Measurements from ENCODE around the gene ZNF594. TPM values are rescaled to one million over a fixed set of nuclear protein-coding genes. Genes with fewer than 3 reads are reported as not detected.
"Not testable (repeated sequence)": the region's sequence is repeated elsewhere in the genome, so short reads cannot be mapped to it uniquely, and the experiment has no call there.

ZNF594 gene
- total RNA-seq (3.1 TPM), polyA plus RNA-seq (1 to 10 TPM in 3 of 4 donors, under 1 TPM in 1; 0.86 to 2.4 (median 1.8) TPM)

- peaks cover 17% of the 10 kb centered on the region for H3K36me3 ChIP-seq (ENCODE audit: control insufficient read depth, insufficient read depth, low read length)
- peak within 1 kb of the TSS; percentile 92 to 95 (median 94) for H3K27ac Mint-ChIP-seq
- H3K36me3 Mint-ChIP-seq: peaks cover 20% of the 10 kb centered on the region
- peak within 1 kb of the TSS; percentile 92 to 99 (median 96) for H3K4me3 Mint-ChIP-seq
- DNase-seq (peak; percentile 95 to 98 (median 95)), ATAC-seq (ENCODE audit: low read depth in 2 of 2) (peak; percentile 99 to 100)
- no peaks in the 10 kb centered on the region for H3K27me3 ChIP-seq (ENCODE audit: control insufficient read depth, insufficient read depth, low read length)
- H3K27ac ChIP-seq (ENCODE audit: insufficient read depth, low read length, poor library complexity, severe bottlenecking): peak within 1 kb of the TSS; percentile 78
- peaks cover 6% of the 10 kb centered on the region for H3K27me3 Mint-ChIP-seq
- H3K4me1 ChIP-seq (ENCODE audit: control insufficient read depth, insufficient read depth, low read length, poor library complexity, severe bottlenecking): peaks cover 7% of the 10 kb centered on the region
- H3K4me3 ChIP-seq (ENCODE audit: low read depth, low read length): peak within 1 kb of the TSS; percentile 86
- H3K9me3 Mint-ChIP-seq: peaks cover 2 to 18% (median 5%) of the 10 kb centered on the region in 7 donors
- peaks cover 15 to 35% (median 26%) of the 10 kb centered on the region in 4 donors for H3K4me1 Mint-ChIP-seq
- H3K9me3 ChIP-seq (ENCODE audit: control insufficient read depth in 2 of 2, low read length in 2 of 2): peaks cover 14 to 18% of the 10 kb centered on the region in 2 experiments
Measured at GRCh38 chr17:5191541-5192417, at the start of gene ZNF594. Gene ZNF594, minus strand, starts transcription at chr17:5191868. Its CDS starts 7,612 bp downstream, at chr17:5184256.

DNA sequence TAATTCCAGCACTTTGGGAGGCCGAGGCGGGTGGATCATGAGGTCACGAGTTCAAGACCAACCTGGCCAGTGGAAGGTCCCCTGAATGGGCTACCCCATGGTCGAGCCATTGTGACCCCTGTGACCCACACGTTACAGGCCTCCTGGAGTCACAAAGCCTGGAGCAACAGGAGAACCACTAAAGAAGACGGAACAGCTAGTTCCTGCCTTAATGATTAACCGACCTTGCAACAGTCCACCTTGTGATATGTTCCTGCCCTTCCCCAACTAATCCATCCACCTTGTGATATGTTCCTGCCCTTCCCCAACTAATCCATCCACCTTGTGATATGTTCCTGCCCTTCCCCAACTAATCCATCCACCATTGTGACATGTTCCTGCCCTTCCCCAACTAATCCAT is 48.1 kb upstream of the ZNF594 start:
- H3K4me3 ChIP-seq (ENCODE audit: low read depth, low read length); H3K27me3 Mint-ChIP-seq; ATAC-seq (ENCODE audit: low read depth in 2 of 2); H3K36me3 ChIP-seq (ENCODE audit: control insufficient read depth, insufficient read depth, low read length); H3K27ac ChIP-seq (ENCODE audit: insufficient read depth, low read length, poor library complexity, severe bottlenecking); H3K4me3 Mint-ChIP-seq; H3K9me3 Mint-ChIP-seq; DNase-seq; H3K27me3 ChIP-seq (ENCODE audit: control insufficient read depth, insufficient read depth, low read length); H3K9me3 ChIP-seq (ENCODE audit: control insufficient read depth in 2 of 2, low read length in 2 of 2): not testable (repeated sequence)
- Mint-ChIP-seq H3K36me3 (peaks cover 11% of the 10 kb centered on the region), H3K4me1 (peaks cover 8 to 71% (median 26%) of the 10 kb centered on the region in 4 donors), H3K27ac (peak overlapping the region in 1 of 3 donors; percentile 51)
- H3K4me1 ChIP-seq (ENCODE audit: control insufficient read depth, insufficient read depth, low read length, poor library complexity, severe bottlenecking): peaks cover 32% of the 10 kb centered on the region

GRCh38 chr17:5238333-5238732 is 46.7 kb upstream of the ZNF594 start:
- Histone ChIP-seq H3K27ac (ENCODE audit: insufficient read depth, low read length, poor library complexity, severe bottlenecking) (no peak overlapping the region), H3K4me1 (ENCODE audit: control insufficient read depth, insufficient read depth, low read length, poor library complexity, severe bottlenecking) (peaks cover 32% of the 10 kb centered on the region), H3K4me3 (ENCODE audit: low read depth, low read length) (no peak overlapping the region), H3K9me3 (ENCODE audit: control insufficient read depth in 2 of 2, low read length in 2 of 2) (no peaks in the 10 kb centered on the region), H3K27me3 (ENCODE audit: control insufficient read depth, insufficient read depth, low read length) (no peaks in the 10 kb centered on the region), H3K36me3 (ENCODE audit: control insufficient read depth, insufficient read depth, low read length) (no peaks in the 10 kb centered on the region)
- Mint-ChIP-seq H3K27me3 (peaks cover 5% of the 10 kb centered on the region), H3K4me1 (peaks cover 8 to 66% (median 24%) of the 10 kb centered on the region in 4 donors), H3K4me3 (no peak overlapping the region), H3K27ac (peak overlapping the region; percentile 79 to 90 (median 84)), H3K36me3 (peaks cover 13% of the 10 kb centered on the region), H3K9me3 (no peaks in the 10 kb centered on the region)
- ATAC-seq (ENCODE audit: low read depth in 2 of 2) (no peak), DNase-seq (no peak)

DNA sequence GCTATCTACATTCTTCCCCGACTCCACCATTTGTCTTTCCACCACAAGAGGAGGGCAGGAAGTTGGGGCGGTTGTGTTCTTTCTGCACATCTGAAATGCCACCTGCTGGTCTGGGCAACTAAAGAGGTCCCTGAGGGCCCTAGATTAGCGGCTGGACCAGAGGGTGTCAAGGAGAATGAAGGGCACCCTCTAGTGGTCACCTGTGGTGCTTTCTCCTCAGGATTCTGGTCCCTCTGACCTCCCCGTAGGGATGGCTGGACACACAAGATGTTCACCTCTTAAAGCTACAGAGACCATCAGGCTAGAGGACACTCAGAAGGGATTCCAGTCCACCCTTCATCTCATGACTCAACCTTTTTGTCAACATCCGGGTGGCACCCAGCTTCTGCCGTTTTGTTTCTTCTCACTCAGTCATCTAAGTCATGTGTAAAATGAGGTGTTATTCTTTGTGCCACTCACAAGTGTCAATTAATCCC is 45.9 kb upstream of the ZNF594 start:
- H3K36me3 ChIP-seq (ENCODE audit: control insufficient read depth, insufficient read depth, low read length): no peaks in the 10 kb centered on the region
- Mint-ChIP-seq H3K9me3 (no peaks in the 10 kb centered on the region), H3K27ac (peak overlapping the region; percentile 59 to 90 (median 70)), H3K4me3 (peak overlapping the region in 2 of 4 donors; percentile 43 to 74), H3K4me1 (peaks cover 8 to 63% (median 17%) of the 10 kb centered on the region in 4 donors), H3K27me3 (peaks cover 5% of the 10 kb centered on the region), H3K36me3 (peaks cover 13% of the 10 kb centered on the region)
- ATAC-seq (ENCODE audit: low read depth in 2 of 2): peak; percentile 36 to 53
- peaks cover 25% of the 10 kb centered on the region for H3K4me1 ChIP-seq (ENCODE audit: control insufficient read depth, insufficient read depth, low read length, poor library complexity, severe bottlenecking)
- no peak overlapping the region for H3K4me3 ChIP-seq (ENCODE audit: low read depth, low read length)
- no peaks in the 10 kb centered on the region for H3K27me3 ChIP-seq (ENCODE audit: control insufficient read depth, insufficient read depth, low read length)
- DNase-seq: peak in 1 of 3 donors; percentile 74
- H3K27ac ChIP-seq (ENCODE audit: insufficient read depth, low read length, poor library complexity, severe bottlenecking): no peak overlapping the region
- H3K9me3 ChIP-seq (ENCODE audit: control insufficient read depth in 2 of 2, low read length in 2 of 2): no peaks in the 10 kb centered on the region

GRCh38 chr17:5236938-5237540 is 45.4 kb upstream of the ZNF594 start:
- peaks cover 20% of the 10 kb centered on the region for H3K4me1 ChIP-seq (ENCODE audit: control insufficient read depth, insufficient read depth, low read length, poor library complexity, severe bottlenecking)
- no peaks in the 10 kb centered on the region for H3K27me3 ChIP-seq (ENCODE audit: control insufficient read depth, insufficient read depth, low read length)
- Mint-ChIP-seq H3K4me3 (peak overlapping the region in 1 of 4 donors; percentile 74), H3K9me3 (no peaks in the 10 kb centered on the region), H3K4me1 (peaks cover 8 to 58% (median 13%) of the 10 kb centered on the region in 4 donors), H3K36me3 (peaks cover 13% of the 10 kb centered on the region), H3K27ac (peak overlapping the region; percentile 12 to 90 (median 70)), H3K27me3 (peaks cover 5% of the 10 kb centered on the region)
- DNase-seq: no peak
- no peaks in the 10 kb centered on the region for H3K9me3 ChIP-seq (ENCODE audit: control insufficient read depth in 2 of 2, low read length in 2 of 2)
- no peak overlapping the region for H3K27ac ChIP-seq (ENCODE audit: insufficient read depth, low read length, poor library complexity, severe bottlenecking)
- ATAC-seq (ENCODE audit: low read depth in 2 of 2): no peak
- H3K4me3 ChIP-seq (ENCODE audit: low read depth, low read length): no peak overlapping the region
- no peaks in the 10 kb centered on the region for H3K36me3 ChIP-seq (ENCODE audit: control insufficient read depth, insufficient read depth, low read length)

DNA sequence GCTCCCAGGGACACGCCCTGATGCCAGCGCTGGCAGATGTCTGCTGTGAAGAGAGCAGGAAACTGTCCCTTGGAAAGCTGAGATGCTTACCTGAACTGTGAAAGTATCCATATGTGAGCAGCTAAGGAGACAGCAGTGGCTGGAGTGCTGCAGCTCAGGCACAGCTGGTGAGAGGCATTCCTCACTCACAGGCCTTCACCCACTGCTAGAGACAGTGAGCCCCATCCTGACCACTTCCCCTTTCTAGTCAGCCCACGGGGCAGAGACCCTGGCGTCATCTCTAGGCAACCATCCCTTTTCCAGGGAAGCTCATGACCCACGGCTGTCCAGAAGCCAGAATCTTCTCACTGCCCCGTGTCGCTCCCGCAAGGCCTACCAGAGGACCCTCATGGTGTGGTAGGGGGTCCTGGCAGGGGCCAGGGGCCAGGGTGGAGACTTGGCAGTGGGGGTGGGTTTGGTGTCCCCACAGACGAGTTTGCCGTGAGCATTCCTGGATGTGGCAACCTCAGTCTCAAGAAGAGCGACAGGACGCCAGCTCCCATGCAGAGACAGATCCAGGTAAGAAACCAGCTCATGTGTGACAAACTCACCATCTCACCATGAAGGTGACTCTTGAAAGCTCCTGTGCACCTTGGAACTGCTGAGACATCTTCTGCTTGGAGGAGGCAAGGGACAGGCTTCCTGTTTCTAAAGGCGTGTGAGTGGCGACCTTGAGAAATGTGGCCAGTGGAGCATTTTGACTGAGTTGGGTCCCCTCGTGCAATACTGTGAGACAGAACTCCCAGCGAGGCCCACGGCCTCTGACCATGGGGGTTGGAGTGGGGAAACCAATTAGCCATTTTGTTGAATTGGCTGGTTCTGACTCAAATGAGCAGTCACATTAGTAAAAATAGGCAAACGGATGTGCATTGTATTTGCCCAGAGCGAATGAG is 43.2 kb upstream of the ZNF594 start, which contains the start of gene SCIMP:
Gene SCIMP, minus strand, starts transcription at position 216 of the 932 bp plus-strand sequence. Its CDS starts 105 bp downstream, at position 111.
- Histone ChIP-seq H3K27ac (ENCODE audit: insufficient read depth, low read length, poor library complexity, severe bottlenecking) (no peak within 1 kb of the TSS), H3K9me3 (ENCODE audit: control insufficient read depth in 2 of 2, low read length in 2 of 2) (no peaks in the 10 kb centered on the region), H3K4me3 (ENCODE audit: low read depth, low read length) (no peak within 1 kb of the TSS), H3K27me3 (ENCODE audit: control insufficient read depth, insufficient read depth, low read length) (no peaks in the 10 kb centered on the region), H3K36me3 (ENCODE audit: control insufficient read depth, insufficient read depth, low read length) (no peaks in the 10 kb centered on the region), H3K4me1 (ENCODE audit: control insufficient read depth, insufficient read depth, low read length, poor library complexity, severe bottlenecking) (peaks cover 13% of the 10 kb centered on the region)
- H3K27ac Mint-ChIP-seq: peak within 1 kb of the TSS; percentile 73 to 85 (median 77)
- H3K36me3 Mint-ChIP-seq: peaks cover 17% of the 10 kb centered on the region
- H3K4me1 Mint-ChIP-seq: peaks cover 6 to 51% (median 9%) of the 10 kb centered on the region in 4 donors
- DNase-seq: no peak
- ATAC-seq (ENCODE audit: low read depth in 2 of 2): peak; percentile 39 to 53
- peaks cover 5% of the 10 kb centered on the region for H3K27me3 Mint-ChIP-seq
- H3K4me3 Mint-ChIP-seq: no peak within 1 kb of the TSS
- H3K9me3 Mint-ChIP-seq: no peaks in the 10 kb centered on the region

- Mint-ChIP-seq H3K4me1 (peaks cover 8 to 48% (median 9%) of the 10 kb centered on the region in 4 donors), H3K27ac (peak overlapping the region in 2 of 3 donors; percentile 59 to 85), H3K36me3 (peaks cover 23% of the 10 kb centered on the region)
- DNase-seq; H3K4me3 Mint-ChIP-seq; H3K36me3 ChIP-seq (ENCODE audit: control insufficient read depth, insufficient read depth, low read length); H3K9me3 ChIP-seq (ENCODE audit: control insufficient read depth in 2 of 2, low read length in 2 of 2); H3K9me3 Mint-ChIP-seq; ATAC-seq (ENCODE audit: low read depth in 2 of 2); H3K27me3 Mint-ChIP-seq; H3K27ac ChIP-seq (ENCODE audit: insufficient read depth, low read length, poor library complexity, severe bottlenecking); H3K27me3 ChIP-seq (ENCODE audit: control insufficient read depth, insufficient read depth, low read length); H3K4me3 ChIP-seq (ENCODE audit: low read depth, low read length): not testable (repeated sequence)
- H3K4me1 ChIP-seq (ENCODE audit: control insufficient read depth, insufficient read depth, low read length, poor library complexity, severe bottlenecking): peaks cover 12% of the 10 kb centered on the region
Measured at GRCh38 chr17:5233492-5233891, 41.8 kb upstream of the ZNF594 start.

Measured in CD4-positive, CD25-positive, alpha-beta regulatory T cell (primary cell).